Stimulated activated CD4-positive, alpha-beta T cell treated with anti-CD3 and anti-CD28 coated beads, Interleukin-1b, Interleukin-23, amount 100 ng/mL, for 4 hours (primary cell): ENCODE measurements around the gene MBD1.
"Not testable (repeated sequence)": the region's sequence is repeated elsewhere in the genome, so short reads cannot be mapped to it uniquely, and the experiment has no call there.

Experiments used
- DNase-seq, 2 donors: peaks; one replicate each; pipeline ENCODE4 v3.0.0-alpha.2; 2020; ENCODE audit warnings: low read depth in 2 of 2

MBD1 gene

GRCh38 chr18:50289108-50289443, 7.8 kb upstream of the MBD1 start:
- DNase-seq: no peak

GRCh38 chr18:50288348-50289107, 7.2 kb upstream of the MBD1 start:
- not testable (repeated sequence) for DNase-seq

GRCh38 chr18:50287441-50288347, 6.4 kb upstream of the MBD1 start, which contains the start of gene CXXC1:
CXXC1 (minus strand) TSS chr18:50287692; CDS start chr18:50287589, 103 bp downstream.
- peak; percentile 89 to 93 for DNase-seq

- DNase-seq: no peak
Observed at GRCh38 chr18:50287028-50287440, 5.7 kb upstream of the MBD1 start.

- DNase-seq: no peak
Observed at GRCh38 chr18:50286391-50287027, 5.2 kb upstream of the MBD1 start.

- DNase-seq: no peak
Observed at GRCh38 chr18:50285631-50286321, 4.5 kb upstream of the MBD1 start.

GRCh38 chr18:50285071-50285470, 3.7 kb upstream of the MBD1 start:
- DNase-seq: no peak

GRCh38 chr18:50284255-50284885, 3.0 kb upstream of the MBD1 start:
- DNase-seq: no peak

GRCh38 chr18:50283469-50284209, 2.3 kb upstream of the MBD1 start:
- DNase-seq: no peak

GRCh38 chr18:50282521-50283335, 1.4 kb upstream of the MBD1 start:
- no peak for DNase-seq

- no peak for DNase-seq
Observed at GRCh38 chr18:50281972-50282520, 723 bp upstream of the MBD1 start.

GRCh38 chr18:50280707-50281294, 522 bp downstream of the MBD1 start:
- DNase-seq: no peak

GRCh38 chr18:50279752-50280151, 1.6 kb downstream of the MBD1 start:
- DNase-seq: no peak

GRCh38 chr18:50277942-50278341, 3.4 kb downstream of the MBD1 start:
- no peak for DNase-seq

GRCh38 chr18:50276452-50276851, 4.9 kb downstream of the MBD1 start:
- DNase-seq: no peak

- no peak for DNase-seq
Observed at GRCh38 chr18:50275503-50276036, 5.8 kb downstream of the MBD1 start.

- no peak for DNase-seq
Observed at GRCh38 chr18:50274941-50275340, 6.4 kb downstream of the MBD1 start.

- DNase-seq: no peak
Observed at GRCh38 chr18:50274044-50274442, 7.3 kb downstream of the MBD1 start.
